DOHH2 (cell line): ENCODE results near the gene LEKR1.

Source experiments
- H3F3A ChIP-seq: fragments of 200-600 bp; sonication (generic), shearing (Covaris generic); 2 replicates; pipeline ENCODE4 v1.6.0; 2016; ENCODE audit warnings: antibody characterized with exemption, mild to moderate bottlenecking; ENCODE audit not compliant: control insufficient read depth, insufficient read depth
- H3K27ac ChIP-seq: fragments of 200-600 bp; sonication (generic); 2 replicates; pipeline ENCODE4 v1.5.1; 2014; ENCODE audit warnings: low read depth, mild to moderate bottlenecking, low read length, moderate library complexity
- H3K27me3 ChIP-seq: fragments of 200-600 bp; sonication (generic); 2 replicates; pipeline ENCODE4 v1.6.1; 2014; ENCODE audit warnings: mild to moderate bottlenecking, low read length, mixed read lengths; ENCODE audit not compliant: control insufficient read depth
- H3K36me3 ChIP-seq: fragments of 200-600 bp; sonication (generic); 2 replicates; pipeline ENCODE4 v1.6.1; 2014; ENCODE audit warnings: mild to moderate bottlenecking, low read length, moderate library complexity, mixed read lengths; ENCODE audit not compliant: control insufficient read depth
- H3K4me1 ChIP-seq: fragments of 200-600 bp; sonication (generic); 2 replicates; pipeline ENCODE4 v1.6.1; 2014; ENCODE audit warnings: mild to moderate bottlenecking, low read length, mixed read lengths; ENCODE audit not compliant: control insufficient read depth
- H3K4me2 ChIP-seq: fragments of 200-600 bp; sonication (generic); 2 replicates; pipeline ENCODE4 v1.6.0; 2014; ENCODE audit warnings: mild to moderate bottlenecking, low read length, moderate library complexity
- H3K4me3 ChIP-seq: fragments of 200-600 bp; sonication (generic); 2 replicates; pipeline ENCODE4 v1.5.1; 2014; ENCODE audit warnings: mild to moderate bottlenecking, low read length, mixed read lengths
- H3K79me2 ChIP-seq: fragments of 200-600 bp; sonication (generic); 2 replicates; pipeline ENCODE4 v1.6.1; 2014; ENCODE audit warnings: mild to moderate bottlenecking, low read length, mixed read lengths; ENCODE audit not compliant: control insufficient read depth
- H3K9me2 ChIP-seq: fragments of 200-600 bp; sonication (generic); replicated peaks from 2 replicates; pipeline ENCODE4 v1.6.1; 2014; ENCODE audit warnings: mild to moderate bottlenecking, low read length, mixed read lengths; ENCODE audit not compliant: control insufficient read depth
- H3K9me3 ChIP-seq: fragments of 200-600 bp; sonication (generic); 2 replicates; pipeline ENCODE4 v1.6.1; 2014; ENCODE audit warnings: antibody characterized with exemption, low read length, mixed read lengths; ENCODE audit not compliant: control insufficient read depth, insufficient read depth
- H4K20me1 ChIP-seq: fragments of 200-600 bp; sonication (generic); 2 replicates; pipeline ENCODE4 v1.6.0; 2014; ENCODE audit warnings: low read depth, mild to moderate bottlenecking, antibody characterized with exemption, low read length, moderate library complexity; ENCODE audit not compliant: control insufficient read depth, insufficient read depth
- CTCF ChIP-seq: fragments of 200-600 bp; sonication (generic); IDR thresholded peaks from one replicate; pipeline ENCODE4 v1.5.1; 2014; ENCODE audit warnings: antibody characterized with exemption, mild to moderate bottlenecking, low read depth, low read length; ENCODE audit not compliant: poor library complexity, severe bottlenecking
- EZH2phosphoT487 ChIP-seq: fragments of 200-600 bp; sonication (generic); IDR thresholded peaks from 2 replicates; pipeline ENCODE4 v1.6.1; 2017; ENCODE audit warnings: borderline replicate concordance, mild to moderate bottlenecking, antibody characterized with exemption, low read length, moderate library complexity, mixed read lengths

Gene LEKR1

GRCh38 chr3:157087780-157088600, 261.8 kb downstream of the LEKR1 start:
- Histone ChIP-seq H3K4me2 (peak overlapping the region; percentile 92), H3F3A (peaks cover 10% of the 10 kb centered on the region; the same call in 1 of the 2 replicates), H3K79me2 (no peaks in the 10 kb centered on the region), H3K4me3 (peak overlapping the region; percentile 86), H3K9me2 (no peaks in the 10 kb centered on the region), H3K27me3 (no peaks in the 10 kb centered on the region), H3K9me3 (no peaks in the 10 kb centered on the region), H3K27ac (peak overlapping the region; percentile 93), H3K4me1 (peaks cover 54% of the 10 kb centered on the region), H4K20me1 (no peaks in the 10 kb centered on the region), H3K36me3 (no peaks in the 10 kb centered on the region)
- TF ChIP-seq EZH2phosphoT487 (no peak), CTCF (no peak)

GRCh38 chr3:157088601-157089454, 262.7 kb downstream of the LEKR1 start:
- Histone ChIP-seq H3K9me3 (no peaks in the 10 kb centered on the region), H3K4me3 (peak overlapping the region; percentile 86), H3K27me3 (no peaks in the 10 kb centered on the region), H3F3A (peaks cover 10% of the 10 kb centered on the region; the same call in 1 of the 2 replicates), H3K27ac (peak overlapping the region; percentile 93), H3K4me1 (peaks cover 54% of the 10 kb centered on the region), H3K9me2 (no peaks in the 10 kb centered on the region), H4K20me1 (no peaks in the 10 kb centered on the region), H3K36me3 (no peaks in the 10 kb centered on the region), H3K79me2 (no peaks in the 10 kb centered on the region), H3K4me2 (peak overlapping the region; percentile 92)
- no peak for TF ChIP-seq EZH2phosphoT487
- no peak for TF ChIP-seq CTCF

- peaks cover 54% of the 10 kb centered on the region for H3K4me1 ChIP-seq
- peak overlapping the region; percentile 93 for H3K27ac ChIP-seq
- H3K9me3 ChIP-seq = no peaks in the 10 kb centered on the region
- TF ChIP-seq EZH2phosphoT487 (no peak), CTCF (no peak)
- peak overlapping the region; percentile 92 for H3K4me2 ChIP-seq
- no peaks in the 10 kb centered on the region for H4K20me1 ChIP-seq
- no peaks in the 10 kb centered on the region for H3K9me2 ChIP-seq
- peak overlapping the region; percentile 86 for H3K4me3 ChIP-seq
- peaks cover 10% of the 10 kb centered on the region; the same call in 1 of the 2 replicates for H3F3A ChIP-seq
- H3K79me2 ChIP-seq = no peaks in the 10 kb centered on the region
- no peaks in the 10 kb centered on the region for H3K36me3 ChIP-seq
- no peaks in the 10 kb centered on the region for H3K27me3 ChIP-seq
Observed at GRCh38 chr3:157089455-157090221, 263.5 kb downstream of the LEKR1 start.
